Common myeloid progenitor, CD34-positive (primary cell): ENCODE measurements around the gene LTBP1.

ENCODE experiments used
- CTCF ChIA-PET: fragments of 350-600 bp; sonication (Branson Sonifier 250); formaldehyde crosslinking; loops from one replicate; lab custom pipeline; 2021; ENCODE audit warnings: antibody characterized with exemption; lab: Charles Lee
- POLR2A ChIA-PET: fragments of 350-600 bp; sonication (Branson Sonifier 250); formaldehyde crosslinking; loops from one replicate; lab custom pipeline; 2021; ENCODE audit warnings: antibody characterized with exemption; lab: Charles Lee
- DNase-seq, 3 donors: peaks; one replicate each; pipeline versions ENCODE4 v3.0.0 to v3.0.0-alpha.2; 2013
- H3K27ac ChIP-seq, 2 experiments: 1 replicate in 1 of 2; 2 replicates in 1 of 2; pipeline ENCODE4 v1.7.0; 2013; ENCODE audit warnings: inconsistent platforms in 2 of 2, low read length in 2 of 2, mild to moderate bottlenecking in 2 of 2, low read depth in 1 of 2, moderate library complexity in 1 of 2; ENCODE audit not compliant: severe bottlenecking in 2 of 2, insufficient read depth in 1 of 2, poor library complexity in 1 of 2
- H3K27me3 ChIP-seq, 5 experiments: replicated peaks in 2 of 5; 1 replicate in 3 of 5; 2 replicates in 2 of 5; pipeline versions ENCODE4 v1.6.1 to v1.7.0; 2013; ENCODE audit warnings: low read length in 4 of 5, mild to moderate bottlenecking in 2 of 5, moderate library complexity in 2 of 5, inconsistent platforms in 1 of 5; ENCODE audit not compliant: insufficient read depth in 5 of 5, control insufficient read depth in 4 of 5
- H3K36me3 ChIP-seq, 4 experiments: 1 replicate in 2 of 4; 2 replicates in 2 of 4; pipeline versions ENCODE4 v1.6.1 to v1.7.0; 2013; ENCODE audit warnings: low read length in 3 of 4, control low read depth in 1 of 4, mild to moderate bottlenecking in 1 of 4; ENCODE audit not compliant: control insufficient read depth in 4 of 4, insufficient read depth in 4 of 4
- H3K4me1 ChIP-seq, 4 experiments: 1 replicate in 3 of 4; 2 replicates in 1 of 4; pipeline versions ENCODE4 v1.6.1 to v1.7.1; 2013; ENCODE audit warnings: low read length in 3 of 4, mild to moderate bottlenecking in 3 of 4, control low read depth in 1 of 4, inconsistent platforms in 1 of 4, moderate library complexity in 1 of 4; ENCODE audit not compliant: control insufficient read depth in 4 of 4, insufficient read depth in 4 of 4; ENCODE audit errors: control extremely low read depth in 1 of 4
- H3K4me3 ChIP-seq, 7 experiments: 1 replicate in 4 of 7; 2 replicates in 3 of 7; pipeline versions ENCODE4 v1.5.1 to v1.7.0; 2013; ENCODE audit warnings: mild to moderate bottlenecking in 7 of 7, low read length in 6 of 7, moderate library complexity in 6 of 7, inconsistent platforms in 2 of 7, low read depth in 2 of 7, control low read depth in 1 of 7; ENCODE audit not compliant: insufficient read depth in 4 of 7, control insufficient read depth in 1 of 7; ENCODE audit errors: extremely low read depth in 1 of 7
- H3K9me3 ChIP-seq, 5 experiments: 1 replicate in 4 of 5; 2 replicates in 1 of 5; pipeline versions ENCODE4 v1.6.1 to v1.7.1; 2013; ENCODE audit warnings: low read length in 4 of 5, mild to moderate bottlenecking in 2 of 5, inconsistent platforms in 1 of 5, low read depth in 1 of 5, moderate library complexity in 1 of 5; ENCODE audit not compliant: control insufficient read depth in 4 of 5, insufficient read depth in 2 of 5; ENCODE audit errors: control extremely low read depth in 1 of 5
- WGBS: methylation state at CpG from one replicate; pipeline ENCODE4 v1.1.5; 2013; ENCODE audit not compliant: insufficient coverage; 5-methylcytosine and 5-hydroxymethylcytosine counted together

Gene LTBP1

GRCh38 chr2:32942793-32943485 lies 3.8 kb upstream of the LTBP1 start:
- no peak overlapping the region for H3K27ac ChIP-seq
- DNase-seq, result no peak
- H3K4me1 ChIP-seq, result peaks cover 0 to 21% (median 7%) of the 10 kb centered on the region in 4 experiments
- CTCF ChIA-PET, result no interaction called here
- H3K9me3 ChIP-seq, result peaks cover 0 to 3% (median 0%) of the 10 kb centered on the region in 5 experiments
- no peak overlapping the region for H3K4me3 ChIP-seq
- POLR2A ChIA-PET, result no interaction called here
- peaks cover 0 to 10% (median 1%) of the 10 kb centered on the region in 5 experiments for H3K27me3 ChIP-seq
- WGBS, result 100% methylated on average over 1 of the region's 4 CpGs
- no peaks in the 10 kb centered on the region for H3K36me3 ChIP-seq

- no peak overlapping the region for H3K4me3 ChIP-seq
- DNase-seq, result no peak
- CTCF ChIA-PET, result interaction anchor here (0.5 to 2.1 kb wide), 6 partner anchors 11 to 434 kb away, joined by 3 to 15 read pairs (median 5); no protein-coding TSS in a partner anchor
- POLR2A ChIA-PET, result no interaction called here
- H3K9me3 ChIP-seq, result peaks cover 0 to 3% (median 0%) of the 10 kb centered on the region in 5 experiments
- peaks cover 0 to 32% (median 15%) of the 10 kb centered on the region in 5 experiments for H3K27me3 ChIP-seq
- H3K36me3 ChIP-seq, result no peaks in the 10 kb centered on the region
- H3K27ac ChIP-seq, result no peak overlapping the region
- H3K4me1 ChIP-seq, result peaks cover 0 to 19% (median 9%) of the 10 kb centered on the region in 4 experiments
- WGBS, result no CpG with 5 or more reads among the region's 2 CpGs
Observed at GRCh38 chr2:32945286-32945685, 1.5 kb upstream of the LTBP1 start.

- H3K27me3 ChIP-seq, result peaks cover 0 to 44% (median 25%) of the 10 kb centered on the region in 5 experiments
- POLR2A ChIA-PET, result no interaction called here
- H3K4me3 ChIP-seq, result peak overlapping the region; percentile 46 to 79 (median 63)
- H3K36me3 ChIP-seq, result no peaks in the 10 kb centered on the region
- peaks cover 0 to 3% (median 0%) of the 10 kb centered on the region in 5 experiments for H3K9me3 ChIP-seq
- WGBS, result 0% methylated on average over 39 of the region's 52 CpGs
- H3K4me1 ChIP-seq, result peaks cover 5 to 25% (median 13%) of the 10 kb centered on the region in 4 experiments
- CTCF ChIA-PET, result interaction anchor here (1.1 to 1.8 kb wide), 3 partner anchors 9 to 86 kb away, joined by 3 to 7 read pairs (median 3); no protein-coding TSS in a partner anchor
- DNase-seq, result peak in 2 of 3 donors; percentile 9 to 24
- H3K27ac ChIP-seq, result no peak overlapping the region
Observed at GRCh38 chr2:32947076-32947483, 327 bp downstream of the LTBP1 start.

GRCh38 chr2:32947484-32948143 lies 861 bp downstream of the LTBP1 start:
- peak overlapping the region; percentile 46 to 79 (median 63) for H3K4me3 ChIP-seq

GRCh38 chr2:32948266-32948665 lies 1.5 kb downstream of the LTBP1 start:
- POLR2A ChIA-PET, result no interaction called here
- Histone ChIP-seq H3K27ac (no peak overlapping the region), H3K4me1 (peaks cover 5 to 25% (median 13%) of the 10 kb centered on the region in 4 experiments), H3K27me3 (peaks cover 0 to 52% (median 34%) of the 10 kb centered on the region in 5 experiments), H3K36me3 (no peaks in the 10 kb centered on the region), H3K4me3 (peak overlapping the region in 3 of 7 experiments; percentile 71 to 79 (median 77)), H3K9me3 (peaks cover 0 to 3% (median 0%) of the 10 kb centered on the region in 5 experiments)
- 88% methylated on average over 3 of the region's 3 CpGs for WGBS
- CTCF ChIA-PET, result interaction anchor here (1.1 to 1.8 kb wide), 3 partner anchors 8 to 85 kb away, joined by 3 to 7 read pairs (median 3); no protein-coding TSS in a partner anchor
- DNase-seq, result no peak

More at GRCh38 chr2:32947484-32948143, 861 bp downstream of the LTBP1 start:
- Histone ChIP-seq H3K27me3 (peaks cover 0 to 46% (median 30%) of the 10 kb centered on the region in 5 experiments), H3K36me3 (no peaks in the 10 kb centered on the region), H3K27ac (no peak overlapping the region), H3K9me3 (peaks cover 0 to 3% (median 0%) of the 10 kb centered on the region in 5 experiments), H3K4me1 (peaks cover 5 to 25% (median 13%) of the 10 kb centered on the region in 4 experiments)
- WGBS, result 2% methylated on average over 61 of the region's 75 CpGs
- ChIA-PET CTCF (interaction anchor here (1.1 to 1.8 kb wide), 3 partner anchors 9 to 86 kb away, joined by 3 to 7 read pairs (median 3); no protein-coding TSS in a partner anchor), POLR2A (no interaction called here)
- peak; percentile 22 to 70 (median 64) for DNase-seq

GRCh38 chr2:32949260-32949659 lies 2.5 kb downstream of the LTBP1 start:
- DNase-seq, result peak in 2 of 3 donors; percentile 44 to 51
- Histone ChIP-seq H3K9me3 (peaks cover 0 to under 1% (median 0%) of the 10 kb centered on the region in 5 experiments), H3K27ac (no peak overlapping the region), H3K4me3 (no peak overlapping the region), H3K27me3 (peaks cover 0 to 62% (median 39%) of the 10 kb centered on the region in 5 experiments), H3K4me1 (peaks cover 5 to 25% (median 13%) of the 10 kb centered on the region in 4 experiments), H3K36me3 (no peaks in the 10 kb centered on the region)
- WGBS, result 100% methylated on average over 2 of the region's 3 CpGs
- CTCF ChIA-PET, result no interaction called here
- POLR2A ChIA-PET, result no interaction called here
